Hepatocyte (in vitro differentiated cells): ENCODE data around the gene IQCB1.

Experiments used
- CTCF ChIP-seq: fragments of 200-600 bp; sonication (generic); IDR thresholded peaks from 2 replicates; pipeline ENCODE4 v1.5.1; 2016; ENCODE audit warnings: antibody characterized with exemption, mild to moderate bottlenecking; ENCODE audit not compliant: poor library complexity
- EZH2 ChIP-seq: fragments of 200-600 bp; sonication (generic); IDR thresholded peaks from 2 replicates; pipeline ENCODE4 v1.6.1; 2016; ENCODE audit warnings: antibody characterized with exemption, mild to moderate bottlenecking, borderline replicate concordance
- EZH2phosphoT487 ChIP-seq: fragments of 200-600 bp; sonication (generic); IDR thresholded peaks from one replicate; pipeline ENCODE4 v1.6.1; 2018; ENCODE audit warnings: antibody characterized with exemption, mild to moderate bottlenecking, low read depth, moderate library complexity; ENCODE audit not compliant: unreplicated experiment, severe bottlenecking

- TF ChIP-seq CTCF: no peak
- no peak for TF ChIP-seq EZH2phosphoT487
- TF ChIP-seq EZH2: no peak
These were observed 36.6 kb upstream of the IQCB1 start for GRCh38 chr3:121871430-121871829.
